H1 (cell line): ENCODE data around the gene CD300H. TPM values are rescaled to one million over a fixed set of nuclear protein-coding genes. Genes with fewer than 3 reads are reported as not detected.

Experiments
- CTCF ChIA-PET: fragments of 300-600 bp; sonication (Branson Sonifier 250); formaldehyde crosslinking; loops from one replicate; lab custom pipeline; 2021; ENCODE audit not compliant: partially characterized antibody; lab: Charles Lee
- POLR2A ChIA-PET: fragments of 300-600 bp; sonication (Branson Sonifier 250); formaldehyde crosslinking; loops from one replicate; lab custom pipeline; 2021; ENCODE audit warnings: inconsistent platforms; ENCODE audit not compliant: partially characterized antibody; lab: Charles Lee
- DNase-seq, 2 experiments: peaks; one replicate each; pipeline versions ENCODE4 v3.0.0 to v3.0.0-alpha.2; 2010 to 2022; ENCODE audit warnings: low spot score in 2 of 2, low read depth in 1 of 2, mixed read lengths in 1 of 2
- FAIRE-seq: peaks from 2 replicates; lab custom pipeline; 2011; peaks lifted over from hg19 to GRCh38; lab: Jason Lieb, UNC
- H2AFZ ChIP-seq: 2 replicates; pipeline ENCODE4 v1.8.1; 2012; ENCODE audit warnings: low read length, inconsistent platforms
- H2AK5ac ChIP-seq: 2 replicates; pipeline ENCODE4 v1.6.1; 2013; ENCODE audit warnings: low read depth, low read length
- H2BK120ac ChIP-seq: replicated peaks from 2 replicates; pipeline ENCODE3; 2013; ENCODE audit warnings: low read depth, low read length, inconsistent platforms
- H2BK12ac ChIP-seq: 2 replicates; pipeline ENCODE4 v1.6.1; 2013; ENCODE audit warnings: low read depth, low read length
- H2BK15ac ChIP-seq: 2 replicates; pipeline ENCODE4 v1.6.1; 2013; ENCODE audit warnings: low read length
- H2BK20ac ChIP-seq: 2 replicates; pipeline ENCODE4 v1.6.1; 2013; ENCODE audit warnings: low read length
- H2BK5ac ChIP-seq: 2 replicates; pipeline ENCODE4 v1.6.1; 2013; ENCODE audit warnings: low read depth, low read length
- H3K14ac ChIP-seq: 2 replicates; pipeline ENCODE4 v1.6.1; 2013; ENCODE audit warnings: inconsistent platforms; ENCODE audit not compliant: insufficient read length
- H3K18ac ChIP-seq: 2 replicates; pipeline ENCODE4 v1.6.1; 2013; ENCODE audit warnings: low read length; ENCODE audit errors: extremely low read depth
- H3K23ac ChIP-seq: 2 replicates; pipeline ENCODE4 v1.6.1; 2013; ENCODE audit warnings: inconsistent platforms; ENCODE audit not compliant: insufficient read length
- H3K23me2 ChIP-seq: 2 replicates; pipeline ENCODE4 v1.6.1; 2013; ENCODE audit warnings: low read depth, low read length
- H3K27ac ChIP-seq: 2 replicates; pipeline ENCODE4 v1.6.1; 2011; ENCODE audit warnings: low read depth, low read length, inconsistent platforms
- H3K27me3 ChIP-seq, 4 experiments: replicated peaks in 1 of 4; 1 replicate in 1 of 4; 2 replicates in 3 of 4; pipeline versions ENCODE4 v1.6.1 to v1.8.1; 2011 to 2013; ENCODE audit warnings: low read length in 3 of 4, mild to moderate bottlenecking in 3 of 4, inconsistent platforms in 2 of 4, mixed read lengths in 2 of 4, moderate library complexity in 1 of 4; ENCODE audit not compliant: control insufficient read depth in 3 of 4, insufficient read depth in 3 of 4; ENCODE audit errors: extremely low read depth in 1 of 4
- H3K36me3 ChIP-seq, 4 experiments: 2 replicates each; pipeline versions ENCODE4 v1.6.1 to v1.8.1; 2011 to 2013; ENCODE audit warnings: mild to moderate bottlenecking in 4 of 4, low read length in 3 of 4, moderate library complexity in 2 of 4, control low read depth in 1 of 4, inconsistent platforms in 1 of 4; ENCODE audit not compliant: insufficient read depth in 4 of 4, control insufficient read depth in 2 of 4
- H3K4ac ChIP-seq: replicated peaks from 2 replicates; pipeline ENCODE3; 2013; ENCODE audit warnings: low read length, low read depth, mixed read lengths, inconsistent platforms; ENCODE audit not compliant: insufficient read length
- H3K4me1 ChIP-seq, 4 experiments: replicated peaks in 1 of 4; 1 replicate in 1 of 4; 2 replicates in 3 of 4; pipeline versions ENCODE4 v1.6.1 to v1.8.1; 2011 to 2013; ENCODE audit warnings: low read length in 3 of 4, inconsistent platforms in 2 of 4, mixed read lengths in 1 of 4; ENCODE audit not compliant: insufficient read depth in 4 of 4, control insufficient read depth in 3 of 4
- H3K4me2 ChIP-seq, 2 experiments: 2 replicates each; pipeline versions ENCODE4 v1.6.1 to v1.8.1; 2011 to 2013; ENCODE audit warnings: low read depth in 2 of 2, low read length in 2 of 2, control low read depth in 1 of 2, inconsistent platforms in 1 of 2, mild to moderate bottlenecking in 1 of 2; ENCODE audit not compliant: insufficient read depth in 1 of 2
- H3K4me3 ChIP-seq, 4 experiments: fragments of 200-600, 300-600 bp in 1 of 4; sonication (generic), shearing (Covaris generic), sonication (Bioruptor Twin) in 1 of 4; 2 replicates each; pipeline versions ENCODE4 v1.5.1 to v1.8.1; 2011 to 2016; ENCODE audit warnings: low read length in 4 of 4, low read depth in 3 of 4, control low read depth in 2 of 4, inconsistent platforms in 2 of 4, mild to moderate bottlenecking in 2 of 4, mixed read lengths in 1 of 4, moderate library complexity in 1 of 4; ENCODE audit not compliant: insufficient read depth in 2 of 4; ENCODE audit errors: extremely low read depth in 1 of 4
- H3K56ac ChIP-seq: replicated peaks from 2 replicates; pipeline ENCODE3; 2013; ENCODE audit warnings: low read depth, mild to moderate bottlenecking, mixed read lengths, low read length, inconsistent platforms; ENCODE audit not compliant: insufficient read length
- H3K79me1 ChIP-seq: 2 replicates; pipeline ENCODE4 v1.6.1; 2013; ENCODE audit warnings: low read depth, low read length, control low read depth
- H3K79me2 ChIP-seq, 2 experiments: 2 replicates each; pipeline versions ENCODE4 v1.6.1 to v1.8.1; 2012 to 2013; ENCODE audit warnings: low read length in 2 of 2, mild to moderate bottlenecking in 2 of 2, inconsistent platforms in 1 of 2; ENCODE audit not compliant: insufficient read depth in 2 of 2, control insufficient read depth in 1 of 2
- H3K9ac ChIP-seq, 4 experiments: replicated peaks in 1 of 4; 1 replicate in 1 of 4; 2 replicates in 3 of 4; pipeline versions ENCODE4 v1.6.1 to v1.8.1; 2011 to 2013; ENCODE audit warnings: low read depth in 3 of 4, low read length in 3 of 4, control low read depth in 2 of 4, mild to moderate bottlenecking in 2 of 4, moderate library complexity in 2 of 4, inconsistent platforms in 1 of 4; ENCODE audit errors: extremely low read depth in 1 of 4
- H3K9me3 ChIP-seq, 2 experiments: 2 replicates each; pipeline versions ENCODE4 v1.6.1 to v1.8.1; 2012 to 2013; ENCODE audit warnings: mild to moderate bottlenecking in 2 of 2, moderate library complexity in 2 of 2, control low read depth in 1 of 2, inconsistent platforms in 1 of 2, low read depth in 1 of 2, low read length in 1 of 2, mixed read lengths in 1 of 2; ENCODE audit not compliant: insufficient read depth in 2 of 2
- H4K20me1 ChIP-seq, 2 experiments: replicated peaks in 1 of 2; 2 replicates each; pipeline versions ENCODE3 to v1.8.1; 2011 to 2013; ENCODE audit warnings: inconsistent platforms in 2 of 2, low read length in 2 of 2, mild to moderate bottlenecking in 1 of 2; ENCODE audit not compliant: insufficient read depth in 2 of 2, control insufficient read depth in 1 of 2
- H4K5ac ChIP-seq: 2 replicates; pipeline ENCODE4 v1.6.1; 2013; ENCODE audit warnings: low read length, low read depth, mixed read lengths, inconsistent platforms; ENCODE audit not compliant: insufficient read length
- H4K8ac ChIP-seq: 2 replicates; pipeline ENCODE4 v1.8.0; 2013; ENCODE audit warnings: mild to moderate bottlenecking, moderate library complexity, low read length, inconsistent platforms; ENCODE audit not compliant: insufficient read depth; ENCODE audit errors: extremely low read depth
- H4K91ac ChIP-seq: replicated peaks from 2 replicates; pipeline ENCODE3; 2013; ENCODE audit warnings: low read length, mixed read lengths, inconsistent platforms; ENCODE audit not compliant: insufficient read length
- ASH2L ChIP-seq: fragments of 200-600, 300-600 bp; sonication (generic); IDR thresholded peaks from one replicate; pipeline ENCODE4 v1.7.1; 2017; ENCODE audit warnings: low read length
- CBX8 ChIP-seq: fragments of 300-800, 300-1000 bp; sonication (generic); IDR thresholded peaks from 2 replicates; pipeline ENCODE4 v1.7.1; 2016; ENCODE audit warnings: low read depth, low read length, borderline replicate concordance
- CREB1 ChIP-seq: IDR thresholded peaks from 2 replicates; pipeline ENCODE4 v1.6.1; 2012; ENCODE audit warnings: inconsistent platforms
- CTBP2 ChIP-seq: IDR thresholded peaks from 2 replicates; pipeline ENCODE4 v1.7.0; 2011; ENCODE audit warnings: borderline replicate concordance, mild to moderate bottlenecking, moderate library complexity, mixed read lengths, low read length; ENCODE audit not compliant: insufficient read depth, insufficient read length
- GABPA ChIP-seq: IDR thresholded peaks from 2 replicates; pipeline ENCODE4 v1.6.1; 2011; ENCODE audit warnings: mild to moderate bottlenecking, low read length, moderate library complexity, borderline replicate concordance; ENCODE audit not compliant: insufficient read depth
- HDAC6 ChIP-seq: IDR thresholded peaks from one replicate; pipeline ENCODE4 v1.7.1; 2012; ENCODE audit warnings: low read depth, mild to moderate bottlenecking, inconsistent platforms, low read length, moderate library complexity
- KDM4A ChIP-seq: IDR thresholded peaks from one replicate; pipeline ENCODE4 v1.7.1; 2012; ENCODE audit warnings: low read depth, mild to moderate bottlenecking, moderate library complexity, low read length, inconsistent platforms; ENCODE audit not compliant: severe bottlenecking
- MAFK ChIP-seq: IDR thresholded peaks from 2 replicates; pipeline ENCODE4 v1.6.1; 2012; ENCODE audit warnings: low read depth, mild to moderate bottlenecking, improper control_type of control experiment, low read length
- RAD21 ChIP-seq, 2 experiments: IDR thresholded peaks in 1 of 2; conservative IDR thresholded peaks in 1 of 2; 2 replicates each; pipeline ENCODE4 v1.6.1; 2011; ENCODE audit warnings: low read depth in 2 of 2, low read length in 2 of 2, improper control_type of control experiment in 1 of 2, inconsistent platforms in 1 of 2, mild to moderate bottlenecking in 1 of 2, moderate library complexity in 1 of 2
- RNF2 ChIP-seq: fragments of 200-900, 300-1000 bp; sonication (generic); IDR thresholded peaks from 2 replicates; pipeline ENCODE4 v1.7.1; 2016; ENCODE audit warnings: borderline replicate concordance, low read depth, mild to moderate bottlenecking, antibody characterized with exemption, low read length; ENCODE audit not compliant: poor library complexity, severe bottlenecking; ENCODE audit errors: missing control alignments
- SIN3A ChIP-seq, 2 experiments: IDR thresholded peaks in 1 of 2; conservative IDR thresholded peaks in 1 of 2; 2 replicates each; pipeline ENCODE4 v1.6.1; 2011 to 2012; ENCODE audit warnings: low read length in 2 of 2, improper control_type of control experiment in 1 of 2, low read depth in 1 of 2, mild to moderate bottlenecking in 1 of 2
- SUZ12 ChIP-seq: fragments of 200-600 bp; sonication (generic); IDR thresholded peaks from 2 replicates; pipeline ENCODE4 v1.6.1; 2012; ENCODE audit warnings: mild to moderate bottlenecking, inconsistent platforms, low read length, moderate library complexity, mixed read lengths
- ZNF274 ChIP-seq: IDR thresholded peaks from 2 replicates; pipeline ENCODE4 v1.7.0; 2012; ENCODE audit warnings: low read length, borderline replicate concordance; ENCODE audit errors: extremely low read depth
- WGBS, 2 experiments: shearing (Covaris generic) in 1 of 2; methylation state at CpG; one replicate each; pipeline versions ENCODE4 v1.1.6 to v1.1.7; 2013 to 2015; ENCODE audit warnings: low lambda C conversion rate in 2 of 2, mixed read lengths in 2 of 2, inconsistent platforms in 1 of 2, low coverage in 1 of 2, missing lambda C conversion rate in 1 of 2; ENCODE audit not compliant: insufficient replicate concordance in 2 of 2, insufficient coverage in 1 of 2, insufficient read length in 1 of 2; ENCODE audit errors: extremely low coverage in 1 of 2, missing lambda C conversion rate in 1 of 2; 5-methylcytosine and 5-hydroxymethylcytosine counted together
- polyA plus RNA-seq, 7 experiments: library from polyadenylated mRNA; depleted of rRNA in 3 of 7; stranded (reverse) in 5 of 7; unstranded in 2 of 7; fragments of >200 nt in 5 of 7; fragments of 200-250 nt in 2 of 7; gene quantifications; 1 replicate in 5 of 7; 2 replicates in 1 of 7; 4 replicates in 1 of 7; pipeline versions ENCODE4 v1.2.1 to v1.2.3, GENCODE V29; 2011 to 2013; ENCODE audit warnings: missing spikeins in 2 of 7, mixed read lengths in 2 of 7
- total RNA-seq: library from RNA; stranded (reverse); fragmentation: NEBNext Ultra II Directional; extraction: Animal tissue kit (Norgen Biotek cat#: 25700); gene quantifications from 2 replicates; pipeline ENCODE4 v1.2.1, GENCODE V29; 2021

Gene CD300H
- total and polyA plus RNA-seq, 2 of the 8 experiments (the other 6 are each of a cell fraction or from before 2014, with no cell fraction given): not detected

- no peak overlapping the region for H2BK120ac ChIP-seq
- no peak overlapping the region for H3K56ac ChIP-seq
- H3K79me2 ChIP-seq: no peaks in the 10 kb centered on the region
- 84% methylated on average over 3 of the region's 3 CpGs; no CpG with 5 or more reads in 1 of the 2 experiments for WGBS, 2 experiments
- H2AFZ ChIP-seq: no peak overlapping the region
- H3K27me3 ChIP-seq: no peaks in the 10 kb centered on the region; a peak in 1 of 7 replicates
- no peak overlapping the region for H4K91ac ChIP-seq
- H3K79me1 ChIP-seq: no peaks in the 10 kb centered on the region
- no peak overlapping the region for H2BK5ac ChIP-seq
- H3K23ac ChIP-seq: no peak overlapping the region
- H3K4me3 ChIP-seq: no peak overlapping the region
- no peak overlapping the region for H2BK12ac ChIP-seq
- ChIA-PET POLR2A (no interaction called here), CTCF (interaction anchor here (1.2 to 1.6 kb wide), 2 partner anchors 79 to 168 kb away, joined by 3 read pairs; no protein-coding TSS in a partner anchor)
- no peaks in the 10 kb centered on the region for H4K20me1 ChIP-seq
- no peak for FAIRE-seq
- no peak overlapping the region for H4K8ac ChIP-seq
- no peak overlapping the region for H3K4me2 ChIP-seq
- no peak overlapping the region for H4K5ac ChIP-seq
- no peak overlapping the region for H2BK20ac ChIP-seq
- H3K9ac ChIP-seq: no peak overlapping the region
- no peaks in the 10 kb centered on the region for H3K36me3 ChIP-seq
- H3K14ac ChIP-seq: no peak overlapping the region
- peaks cover 0 to 1% (median 0%) of the 10 kb centered on the region in 4 experiments; a peak in 1 of 7 replicates for H3K4me1 ChIP-seq
- H3K4ac ChIP-seq: no peak overlapping the region
- DNase-seq: no peak
- no peak overlapping the region for H2AK5ac ChIP-seq
- no peaks in the 10 kb centered on the region for H3K9me3 ChIP-seq
- no peak overlapping the region for H3K27ac ChIP-seq
- no peak overlapping the region for H2BK15ac ChIP-seq
- no peak overlapping the region for H3K18ac ChIP-seq
- no peaks in the 10 kb centered on the region for H3K23me2 ChIP-seq
- no peak for TF ChIP-seq SUZ12
- TF ChIP-seq HDAC6: no peak
- TF ChIP-seq RAD21 (IDR thresholded peaks at IDR 0.05 in 1 of 2, conservative IDR thresholded peaks at IDR 0.05 in 1 of 2; ENCODE audit: low read depth in 2 of 2, low read length in 2 of 2): no peak
- no peak for TF ChIP-seq ZNF274
- TF ChIP-seq KDM4A: no peak
- no peak for TF ChIP-seq SIN3A (conservative IDR thresholded peaks at IDR 0.05 in 1 of 2, IDR thresholded peaks at IDR 0.05 in 1 of 2; ENCODE audit: low read depth in 1 of 2, low read length in 2 of 2)
- no peak for TF ChIP-seq GABPA
- TF ChIP-seq RNF2: no peak
- TF ChIP-seq CBX8: no peak
- TF ChIP-seq CREB1: no peak
- TF ChIP-seq MAFK: no peak
- no peak for TF ChIP-seq ASH2L
- no peak for TF ChIP-seq CTBP2
Measured at GRCh38 chr17:74536890-74537289, 30.4 kb downstream of the CD300H start.
